HG03196 (cell line): ENCODE data around the gene PITPNM3.

ENCODE experiments used
- ATAC-seq: cut with Tn5 transposase; IDR thresholded peaks from one replicate; pipeline ENCODE4 v1.9.1; 2021; ENCODE audit not compliant: unreplicated experiment

The PITPNM3 gene

DNA sequence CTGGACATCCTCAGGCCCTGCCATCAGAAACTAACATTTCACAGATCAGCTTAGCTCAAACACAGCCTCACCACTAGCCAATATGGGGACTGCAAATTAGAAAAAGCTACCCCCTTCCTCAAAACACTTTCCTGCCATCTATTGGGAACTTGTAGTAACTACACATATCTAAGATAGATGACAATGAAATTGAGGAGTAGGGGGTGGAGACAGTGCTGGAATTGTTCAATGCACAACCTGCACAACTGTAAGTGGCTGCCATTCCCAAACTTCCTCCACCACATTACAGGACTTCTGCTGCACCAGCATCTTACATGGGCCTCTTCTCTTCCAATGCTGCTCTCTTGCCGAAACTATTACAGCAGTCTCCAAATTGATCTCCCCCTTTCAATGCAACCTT, 143.3 kb downstream of the PITPNM3 start:
- no peak for ATAC-seq

DNA sequence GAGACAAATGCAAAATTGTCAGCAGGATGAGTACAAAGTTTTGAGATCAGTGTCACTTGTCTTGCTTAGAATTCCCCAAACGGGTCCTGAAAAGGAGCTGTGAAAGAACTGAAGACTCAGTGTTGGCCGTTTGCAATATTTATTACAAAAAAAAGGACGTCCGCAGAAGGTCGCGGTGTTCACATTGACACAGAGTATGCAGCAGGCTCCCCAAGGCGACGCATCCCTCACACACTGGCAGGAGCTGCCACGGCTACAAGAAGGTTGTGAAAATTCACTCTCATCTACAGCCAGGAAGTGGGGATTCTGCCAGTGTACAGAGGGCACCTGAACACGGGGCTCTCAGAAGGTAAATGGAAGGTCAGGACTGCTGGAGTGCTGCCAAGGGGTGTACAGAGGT, 147.6 kb downstream of the PITPNM3 start:
- ATAC-seq, result no peak

DNA sequence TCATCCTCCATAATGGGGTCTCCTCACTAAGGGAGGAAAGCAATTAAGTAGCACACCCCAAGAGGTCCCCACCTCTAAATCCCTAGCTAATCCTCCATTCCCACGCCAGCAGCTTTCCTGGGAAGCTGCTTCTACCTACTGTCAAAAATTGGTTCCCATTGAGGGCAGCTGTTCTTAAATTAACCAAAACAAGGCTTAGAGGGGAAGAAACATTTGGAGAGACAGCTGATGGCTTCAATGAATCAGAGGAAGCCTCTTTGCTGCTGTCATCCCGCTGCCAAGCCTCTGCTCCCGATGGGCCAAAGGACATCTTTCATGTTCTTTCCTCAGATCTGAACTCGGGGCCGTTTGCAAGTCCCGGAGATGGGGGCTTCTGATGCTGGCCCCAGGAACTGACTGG, 148.1 kb downstream of the PITPNM3 start:
- no peak for ATAC-seq

DNA sequence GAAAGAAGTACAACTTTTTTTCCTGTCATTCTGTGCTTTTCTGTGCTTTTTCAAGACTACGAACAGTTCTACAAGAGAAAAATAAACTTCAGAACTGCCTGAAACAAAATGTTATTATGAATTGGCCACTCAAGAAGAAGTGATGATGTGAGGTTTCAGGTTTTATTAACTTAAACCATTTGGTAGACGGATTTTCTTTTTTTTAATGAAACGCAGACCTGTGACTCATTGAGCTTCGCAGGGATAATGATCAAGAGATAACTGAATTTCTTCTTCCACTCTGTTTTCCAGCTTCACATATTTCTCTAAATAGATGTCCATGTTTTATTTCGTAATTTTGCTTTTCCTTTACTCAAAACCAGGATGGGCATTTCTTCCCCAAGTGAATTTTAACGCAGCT, 154.1 kb downstream of the PITPNM3 start:
- ATAC-seq, result no peak
